ENCODE data around the gene EGFLAM. TPM values are rescaled to one million over a fixed set of nuclear protein-coding genes. Genes with fewer than 3 reads are reported as not detected.
"Not testable (repeated sequence)": the region's sequence is repeated elsewhere in the genome, so short reads cannot be mapped to it uniquely, and the experiment has no call there.

The EGFLAM gene
- total RNA-seq, 1 experiment from 2014 or later: not detected

DNA sequence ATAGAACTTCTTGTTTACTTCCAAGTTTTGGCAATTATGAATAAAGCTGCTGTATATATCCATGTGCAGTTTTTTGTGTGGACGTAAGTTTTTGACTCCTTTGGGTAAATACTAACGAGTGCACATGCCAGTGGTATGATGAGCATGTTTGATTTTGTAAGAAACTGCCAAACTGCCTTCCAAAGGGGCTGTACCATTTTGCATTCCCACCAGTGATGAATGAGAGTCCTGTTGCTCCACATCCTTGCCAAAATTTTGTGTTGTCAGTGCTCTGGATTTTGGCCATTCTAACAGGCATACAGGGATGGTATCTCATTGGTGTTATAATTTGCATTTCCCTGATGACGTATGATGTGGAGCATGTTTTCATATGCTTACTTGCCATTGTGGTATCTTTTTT, 73.5 kb downstream of the EGFLAM start:
- peaks cover 4% of the 10 kb centered on the region for H3K27me3 Mint-ChIP-seq (ENCODE audit: insufficient read depth, unreplicated experiment)
- CTCF ChIA-PET: no interaction called here
- Histone ChIP-seq H3K4me3 (ENCODE audit: low read depth, low read length) (no peak overlapping the region), H3K4me1 (no peaks in the 10 kb centered on the region), H3K27me3 (replicated peaks; ENCODE audit: control insufficient read depth, insufficient read depth, low read length) (no peaks in the 10 kb centered on the region), H3K36me3 (ENCODE audit: control insufficient read depth, insufficient read depth, low read length) (no peaks in the 10 kb centered on the region), H3K9me3 (no peaks in the 10 kb centered on the region)
- H3K4me3 Mint-ChIP-seq (ENCODE audit: unreplicated experiment): no peak overlapping the region
- no peaks in the 10 kb centered on the region for H3K36me3 Mint-ChIP-seq (ENCODE audit: insufficient read depth, unreplicated experiment)
- no peak overlapping the region for H3K27ac Mint-ChIP-seq (ENCODE audit: unreplicated experiment)
- DNase-seq: no peak
- TF ChIP-seq, protein P1, sequence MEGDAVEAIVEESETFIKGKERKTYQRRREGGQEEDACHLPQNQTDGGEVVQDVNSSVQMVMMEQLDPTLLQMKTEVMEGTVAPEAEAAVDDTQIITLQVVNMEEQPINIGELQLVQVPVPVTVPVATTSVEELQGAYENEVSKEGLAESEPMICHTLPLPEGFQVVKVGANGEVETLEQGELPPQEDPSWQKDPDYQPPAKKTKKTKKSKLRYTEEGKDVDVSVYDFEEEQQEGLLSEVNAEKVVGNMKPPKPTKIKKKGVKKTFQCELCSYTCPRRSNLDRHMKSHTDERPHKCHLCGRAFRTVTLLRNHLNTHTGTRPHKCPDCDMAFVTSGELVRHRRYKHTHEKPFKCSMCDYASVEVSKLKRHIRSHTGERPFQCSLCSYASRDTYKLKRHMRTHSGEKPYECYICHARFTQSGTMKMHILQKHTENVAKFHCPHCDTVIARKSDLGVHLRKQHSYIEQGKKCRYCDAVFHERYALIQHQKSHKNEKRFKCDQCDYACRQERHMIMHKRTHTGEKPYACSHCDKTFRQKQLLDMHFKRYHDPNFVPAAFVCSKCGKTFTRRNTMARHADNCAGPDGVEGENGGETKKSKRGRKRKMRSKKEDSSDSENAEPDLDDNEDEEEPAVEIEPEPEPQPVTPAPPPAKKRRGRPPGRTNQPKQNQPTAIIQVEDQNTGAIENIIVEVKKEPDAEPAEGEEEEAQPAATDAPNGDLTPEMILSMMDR (IDR thresholded peaks at IDR 0.05; ENCODE audit: insufficient read depth in 1 of 2, low read depth in 1 of 2, low read length in 1 of 2, severe bottlenecking in 1 of 2, unreplicated experiment in 1 of 2): no peak
- intact Hi-C loops (cut with micrococcal nuclease; ENCODE audit: unreplicated experiment): no loop called here
- H3K4me1 Mint-ChIP-seq (ENCODE audit: low read depth, unreplicated experiment): no peaks in the 10 kb centered on the region
- H3K9me3 Mint-ChIP-seq (ENCODE audit: unreplicated experiment): no peaks in the 10 kb centered on the region
- BruUV-seq (replicated peaks): no TSS peak
- POLR2A ChIA-PET: no interaction called here

DNA sequence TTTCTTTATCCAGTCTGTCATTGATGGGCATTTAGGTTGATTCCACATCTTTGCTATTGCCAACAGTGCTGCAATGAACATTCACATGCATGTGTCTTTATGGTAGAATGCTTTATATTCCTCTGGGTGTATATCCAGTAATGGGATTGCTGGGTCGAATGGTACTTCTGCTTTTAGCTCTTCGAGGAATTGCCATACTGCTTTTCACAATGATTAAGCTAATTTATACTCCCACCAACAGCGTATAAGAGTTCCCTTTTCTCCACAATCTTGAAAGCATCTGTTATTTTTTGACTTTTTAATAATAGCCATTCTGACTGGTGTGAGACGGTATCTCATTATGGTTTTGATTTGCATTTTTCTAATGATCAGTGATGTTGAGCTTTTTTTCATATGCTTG, 74.8 kb downstream of the EGFLAM start:
- BruUV-seq (replicated peaks); CTCF ChIA-PET; H3K36me3 Mint-ChIP-seq (ENCODE audit: insufficient read depth, unreplicated experiment); H3K9me3 Mint-ChIP-seq (ENCODE audit: unreplicated experiment); H3K27me3 ChIP-seq (replicated peaks; ENCODE audit: control insufficient read depth, insufficient read depth, low read length); H3K4me1 ChIP-seq; H3K27me3 Mint-ChIP-seq (ENCODE audit: insufficient read depth, unreplicated experiment); intact Hi-C loops (cut with micrococcal nuclease; ENCODE audit: unreplicated experiment); H3K4me1 Mint-ChIP-seq (ENCODE audit: low read depth, unreplicated experiment); H3K4me3 Mint-ChIP-seq (ENCODE audit: unreplicated experiment); DNase-seq; POLR2A ChIA-PET; H3K27ac Mint-ChIP-seq (ENCODE audit: unreplicated experiment); H3K9me3 ChIP-seq; H3K36me3 ChIP-seq (ENCODE audit: control insufficient read depth, insufficient read depth, low read length); H3K4me3 ChIP-seq (ENCODE audit: low read depth, low read length): not testable (repeated sequence)

DNA sequence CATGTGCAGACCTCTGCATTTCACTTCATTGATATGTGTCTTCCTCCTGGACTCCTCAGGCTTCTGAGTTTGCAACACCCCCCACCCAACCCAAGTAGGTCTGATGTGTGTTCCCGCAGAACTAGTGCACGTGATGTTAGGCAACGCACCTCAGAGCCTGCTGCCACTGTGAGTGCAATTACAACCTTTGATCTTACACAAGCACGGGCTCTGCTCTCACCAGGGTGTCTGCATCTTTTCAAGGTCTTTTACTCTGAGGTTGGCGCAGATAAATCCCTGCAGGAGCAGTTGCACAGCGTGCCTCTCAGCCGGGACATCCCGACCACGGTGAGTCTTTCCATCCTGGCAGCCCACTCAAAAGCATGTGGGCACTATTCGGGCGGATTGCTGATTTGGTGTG, 80.1 kb downstream of the EGFLAM start:
- POLR2A ChIA-PET: no interaction called here
- H3K4me1 Mint-ChIP-seq (ENCODE audit: low read depth, unreplicated experiment): peaks cover 6% of the 10 kb centered on the region
- no peak overlapping the region for H3K4me3 ChIP-seq (ENCODE audit: low read depth, low read length)
- H3K27ac Mint-ChIP-seq (ENCODE audit: unreplicated experiment): no peak overlapping the region
- CTCF ChIA-PET: interaction anchor here (0.6 kb wide), 1 partner anchor 479 kb away, joined by 3 read pairs; no protein-coding TSS in a partner anchor
- no peaks in the 10 kb centered on the region for H3K36me3 ChIP-seq (ENCODE audit: control insufficient read depth, insufficient read depth, low read length)
- DNase-seq: no peak
- no peaks in the 10 kb centered on the region for H3K27me3 ChIP-seq (replicated peaks; ENCODE audit: control insufficient read depth, insufficient read depth, low read length)
- no TSS peak for BruUV-seq (replicated peaks)
- H3K9me3 Mint-ChIP-seq (ENCODE audit: unreplicated experiment): no peaks in the 10 kb centered on the region
- H3K4me1 ChIP-seq: no peaks in the 10 kb centered on the region
- no peaks in the 10 kb centered on the region for H3K36me3 Mint-ChIP-seq (ENCODE audit: insufficient read depth, unreplicated experiment)
- H3K27me3 Mint-ChIP-seq (ENCODE audit: insufficient read depth, unreplicated experiment): peaks cover 15% of the 10 kb centered on the region
- intact Hi-C loops (cut with micrococcal nuclease; ENCODE audit: unreplicated experiment): no loop called here
- H3K9me3 ChIP-seq: no peaks in the 10 kb centered on the region
- TF ChIP-seq, protein P1 (IDR thresholded peaks at IDR 0.05; ENCODE audit: insufficient read depth in 1 of 2, low read depth in 1 of 2, low read length in 1 of 2, severe bottlenecking in 1 of 2, unreplicated experiment in 1 of 2): no peak
- no peak overlapping the region for H3K4me3 Mint-ChIP-seq (ENCODE audit: unreplicated experiment)

DNA sequence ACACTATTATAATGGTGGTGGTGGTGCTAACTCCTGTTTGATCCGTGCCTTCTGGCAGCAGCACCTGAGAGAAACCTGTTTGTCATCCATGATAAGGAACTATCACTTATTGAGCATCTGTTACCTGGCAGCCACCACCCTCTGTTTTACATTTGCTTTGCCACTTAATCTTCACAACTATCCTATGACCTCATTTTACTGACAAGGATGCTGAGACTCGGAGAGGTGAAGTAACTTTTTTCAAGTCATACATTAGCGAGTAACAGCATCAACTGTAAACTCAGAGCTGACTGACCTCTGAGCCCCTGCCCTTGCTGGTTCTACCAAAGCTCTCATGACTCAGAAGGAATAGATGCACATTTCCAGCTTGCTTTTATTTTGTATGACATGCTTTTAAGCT, 81.1 kb downstream of the EGFLAM start:
- H3K4me1 Mint-ChIP-seq (ENCODE audit: low read depth, unreplicated experiment): peaks cover 6% of the 10 kb centered on the region
- no peak overlapping the region for H3K4me3 Mint-ChIP-seq (ENCODE audit: unreplicated experiment)
- no TSS peak for BruUV-seq (replicated peaks)
- no peak overlapping the region for H3K4me3 ChIP-seq (ENCODE audit: low read depth, low read length)
- no peak for DNase-seq
- H3K4me1 ChIP-seq: no peaks in the 10 kb centered on the region
- TF ChIP-seq, protein P1 (IDR thresholded peaks at IDR 0.05; ENCODE audit: insufficient read depth in 1 of 2, low read depth in 1 of 2, low read length in 1 of 2, severe bottlenecking in 1 of 2, unreplicated experiment in 1 of 2): no peak
- no peaks in the 10 kb centered on the region for H3K36me3 Mint-ChIP-seq (ENCODE audit: insufficient read depth, unreplicated experiment)
- no peak overlapping the region for H3K27ac Mint-ChIP-seq (ENCODE audit: unreplicated experiment)
- no peaks in the 10 kb centered on the region for H3K9me3 Mint-ChIP-seq (ENCODE audit: unreplicated experiment)
- H3K27me3 ChIP-seq (replicated peaks; ENCODE audit: control insufficient read depth, insufficient read depth, low read length): no peaks in the 10 kb centered on the region
- CTCF ChIA-PET: no interaction called here
- H3K27me3 Mint-ChIP-seq (ENCODE audit: insufficient read depth, unreplicated experiment): peaks cover 15% of the 10 kb centered on the region
- H3K9me3 ChIP-seq: no peaks in the 10 kb centered on the region
- H3K36me3 ChIP-seq (ENCODE audit: control insufficient read depth, insufficient read depth, low read length): no peaks in the 10 kb centered on the region
- POLR2A ChIA-PET: no interaction called here
- intact Hi-C loops (cut with micrococcal nuclease; ENCODE audit: unreplicated experiment): no loop called here

Data from Caco-2 (cell line).